Measurements from ENCODE around the gene ZNRF3.
"Not testable (repeated sequence)": the region's sequence is repeated elsewhere in the genome, so short reads cannot be mapped to it uniquely, and the experiment has no call there.

Gene ZNRF3

DNA sequence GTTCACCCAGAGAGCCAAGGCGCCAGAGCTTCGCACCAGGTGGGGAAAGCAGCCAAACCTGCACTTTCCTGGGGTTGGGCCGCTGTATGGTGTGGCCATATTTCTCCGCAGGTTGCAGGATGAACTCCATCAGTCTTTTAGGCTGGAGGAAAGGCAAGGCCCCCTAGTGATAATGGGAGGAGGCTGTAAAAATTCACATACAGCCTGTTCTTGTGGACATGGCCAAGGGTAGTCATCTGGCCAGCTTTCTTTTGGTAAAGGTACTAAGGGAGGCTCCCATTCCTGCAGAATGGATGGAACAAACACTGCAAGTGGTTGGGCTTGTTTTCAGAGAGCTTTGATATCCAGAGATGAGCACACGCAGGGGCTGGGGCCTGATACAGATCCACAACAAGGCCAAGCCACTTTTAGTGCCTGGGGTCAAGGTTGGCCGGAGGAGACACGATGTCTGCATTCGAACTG is 148.7 kb downstream of the ZNRF3 start:
- no peaks in the 10 kb centered on the region for H3K9me3 Mint-ChIP-seq
- no peak overlapping the region for H3K27ac Mint-ChIP-seq
- H3K4me3 Mint-ChIP-seq, result no peak overlapping the region
- DNase-seq (no peak), ATAC-seq (no peak)
- H3K36me3 Mint-ChIP-seq (ENCODE audit: low read depth), result no peaks in the 10 kb centered on the region
- H3K27me3 Mint-ChIP-seq, result peaks cover 46% of the 10 kb centered on the region
- H3K4me1 Mint-ChIP-seq, result peaks cover 14% of the 10 kb centered on the region

DNA sequence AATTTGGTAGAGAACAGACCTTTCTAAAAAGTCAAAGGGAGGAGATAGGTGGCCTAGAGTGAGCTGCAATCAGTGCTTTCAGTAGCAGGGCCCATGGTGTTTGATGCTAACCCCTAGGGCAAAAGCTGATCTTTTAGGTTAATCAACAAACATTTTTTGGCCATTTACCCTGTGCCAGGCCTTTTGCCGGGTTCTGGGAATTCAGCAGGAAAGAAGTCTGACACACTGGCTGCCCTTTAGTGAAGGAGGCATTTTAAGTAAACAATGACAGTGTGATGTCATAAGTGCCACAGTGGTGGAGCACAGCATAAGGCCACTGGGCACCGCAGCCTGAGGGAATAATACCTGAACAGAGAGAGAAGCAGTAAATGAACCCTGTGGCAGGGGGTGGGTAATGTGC is 149.2 kb downstream of the ZNRF3 start:
- Mint-ChIP-seq H3K27ac (no peak overlapping the region), H3K4me3 (no peak overlapping the region), H3K9me3 (no peaks in the 10 kb centered on the region), H3K27me3 (peaks cover 46% of the 10 kb centered on the region), H3K36me3 (ENCODE audit: low read depth) (no peaks in the 10 kb centered on the region), H3K4me1 (peaks cover 14% of the 10 kb centered on the region)
- no peak for ATAC-seq
- DNase-seq, result no peak

- Mint-ChIP-seq H3K4me3 (no peak overlapping the region), H3K27ac (no peak overlapping the region), H3K27me3 (peaks cover 18% of the 10 kb centered on the region), H3K9me3 (no peaks in the 10 kb centered on the region), H3K36me3 (ENCODE audit: low read depth) (no peaks in the 10 kb centered on the region), H3K4me1 (no peaks in the 10 kb centered on the region)
- no peak for DNase-seq
- no peak for ATAC-seq
Measured at GRCh38 chr22:29037340-29037932, 154.1 kb downstream of the ZNRF3 start.

DNA sequence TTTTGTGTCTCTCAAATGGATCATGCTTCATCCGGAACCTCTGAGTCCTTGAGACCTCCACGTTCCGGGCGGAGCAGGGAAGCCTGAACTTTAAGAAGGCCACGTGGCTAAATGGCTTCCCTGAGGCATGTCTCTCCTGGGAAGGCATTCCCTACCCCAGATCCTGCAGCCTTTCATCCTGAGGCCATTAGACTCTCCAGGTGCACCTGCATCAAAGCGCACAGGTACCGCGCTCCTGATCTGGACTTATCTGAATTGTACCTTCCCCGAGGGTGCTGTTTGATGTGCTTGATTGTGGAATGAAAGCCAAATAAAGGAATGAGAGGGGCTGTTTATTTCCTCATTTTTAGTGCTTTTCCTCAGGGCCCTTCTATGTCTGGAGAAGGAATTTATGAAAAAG is 155.8 kb downstream of the ZNRF3 start:
- no peak overlapping the region for H3K27ac Mint-ChIP-seq
- no peak overlapping the region for H3K4me3 Mint-ChIP-seq
- peaks cover 7% of the 10 kb centered on the region for H3K27me3 Mint-ChIP-seq
- no peak for DNase-seq
- no peaks in the 10 kb centered on the region for H3K36me3 Mint-ChIP-seq (ENCODE audit: low read depth)
- ATAC-seq, result no peak
- H3K4me1 Mint-ChIP-seq, result no peaks in the 10 kb centered on the region
- H3K9me3 Mint-ChIP-seq, result no peaks in the 10 kb centered on the region

- DNase-seq; H3K4me1 Mint-ChIP-seq; H3K4me3 Mint-ChIP-seq; ATAC-seq; H3K27me3 Mint-ChIP-seq; H3K9me3 Mint-ChIP-seq; H3K36me3 Mint-ChIP-seq (ENCODE audit: low read depth); H3K27ac Mint-ChIP-seq: not testable (repeated sequence)
Measured at GRCh38 chr22:29039684-29040083, 156.3 kb downstream of the ZNRF3 start.

- ATAC-seq (peak; percentile 43), DNase-seq (peak; percentile 57)
- H3K27me3 Mint-ChIP-seq, result peaks cover 3% of the 10 kb centered on the region
- H3K4me3 Mint-ChIP-seq, result no peak overlapping the region
- no peak overlapping the region for H3K27ac Mint-ChIP-seq
- no peaks in the 10 kb centered on the region for H3K4me1 Mint-ChIP-seq
- H3K9me3 Mint-ChIP-seq, result no peaks in the 10 kb centered on the region
- H3K36me3 Mint-ChIP-seq (ENCODE audit: low read depth), result no peaks in the 10 kb centered on the region
Measured at GRCh38 chr22:29040385-29041275, 157.3 kb downstream of the ZNRF3 start.

DNA sequence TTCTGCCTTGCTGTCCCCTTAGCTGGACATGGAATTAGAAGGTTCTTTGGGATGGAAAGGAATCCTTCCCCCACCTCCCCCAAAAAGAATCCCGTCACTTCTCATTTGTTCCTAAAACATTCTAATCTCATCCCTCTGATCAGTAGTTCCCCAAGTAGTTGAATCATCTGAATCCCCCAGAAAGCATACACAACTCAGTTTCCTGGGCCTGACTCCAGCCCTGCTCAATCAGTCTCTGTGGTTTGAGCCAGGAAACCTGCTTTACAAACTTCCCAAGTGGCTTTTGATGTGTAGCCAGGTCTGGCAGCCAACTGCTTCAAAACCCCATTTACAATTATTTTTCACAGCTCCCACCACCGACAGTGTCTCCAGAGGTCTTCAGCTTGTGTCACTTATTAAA is 158.0 kb downstream of the ZNRF3 start:
- no peak for DNase-seq
- Mint-ChIP-seq H3K27me3 (peaks cover 3% of the 10 kb centered on the region), H3K4me1 (no peaks in the 10 kb centered on the region)

GRCh38 chr22:29043906-29044575 is 160.7 kb downstream of the ZNRF3 start:
- no peaks in the 10 kb centered on the region for H3K36me3 Mint-ChIP-seq (ENCODE audit: low read depth)
- H3K27ac Mint-ChIP-seq, result no peak overlapping the region
- H3K27me3 Mint-ChIP-seq, result peaks cover 3% of the 10 kb centered on the region
- no peaks in the 10 kb centered on the region for H3K9me3 Mint-ChIP-seq
- ATAC-seq, result no peak
- no peak for DNase-seq
- H3K4me1 Mint-ChIP-seq, result no peaks in the 10 kb centered on the region
- no peak overlapping the region for H3K4me3 Mint-ChIP-seq

More for the DNA sequence above, 158.0 kb downstream of the ZNRF3 start:
- no peak overlapping the region for H3K27ac Mint-ChIP-seq
- no peaks in the 10 kb centered on the region for H3K9me3 Mint-ChIP-seq
- no peak for ATAC-seq
- no peaks in the 10 kb centered on the region for H3K36me3 Mint-ChIP-seq (ENCODE audit: low read depth)
- H3K4me3 Mint-ChIP-seq, result no peak overlapping the region

DNA sequence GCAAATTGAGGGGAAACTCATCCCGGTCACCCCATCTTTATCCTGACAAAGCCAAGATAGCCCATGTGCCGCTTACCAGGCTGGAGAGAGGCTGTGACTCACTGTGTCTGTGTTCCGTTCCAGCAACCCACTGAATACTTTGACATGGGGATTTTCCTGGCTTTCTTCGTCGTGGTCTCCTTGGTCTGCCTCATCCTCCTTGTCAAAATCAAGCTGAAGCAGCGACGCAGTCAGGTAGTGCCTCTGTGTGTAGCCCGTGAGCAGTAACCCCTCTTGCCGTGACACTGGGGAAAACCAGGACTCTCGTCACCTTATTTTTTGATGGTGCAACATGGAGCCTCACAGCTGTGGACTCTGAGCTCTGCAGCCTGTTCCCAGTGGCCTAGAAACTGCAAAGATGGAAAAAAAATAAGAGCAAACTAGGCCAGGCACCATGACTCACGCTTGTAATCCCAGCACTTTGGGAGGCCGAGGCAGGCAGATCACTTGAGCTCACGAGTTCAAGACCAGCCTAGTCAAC is 161.3 kb downstream of the ZNRF3 start:
- H3K9me3 Mint-ChIP-seq, result no peaks in the 10 kb centered on the region
- no peak overlapping the region for H3K27ac Mint-ChIP-seq
- no peaks in the 10 kb centered on the region for H3K4me1 Mint-ChIP-seq
- no peak for ATAC-seq
- H3K36me3 Mint-ChIP-seq (ENCODE audit: low read depth), result no peaks in the 10 kb centered on the region
- peaks cover 3% of the 10 kb centered on the region for H3K27me3 Mint-ChIP-seq
- DNase-seq, result no peak
- H3K4me3 Mint-ChIP-seq, result no peak overlapping the region

DNA sequence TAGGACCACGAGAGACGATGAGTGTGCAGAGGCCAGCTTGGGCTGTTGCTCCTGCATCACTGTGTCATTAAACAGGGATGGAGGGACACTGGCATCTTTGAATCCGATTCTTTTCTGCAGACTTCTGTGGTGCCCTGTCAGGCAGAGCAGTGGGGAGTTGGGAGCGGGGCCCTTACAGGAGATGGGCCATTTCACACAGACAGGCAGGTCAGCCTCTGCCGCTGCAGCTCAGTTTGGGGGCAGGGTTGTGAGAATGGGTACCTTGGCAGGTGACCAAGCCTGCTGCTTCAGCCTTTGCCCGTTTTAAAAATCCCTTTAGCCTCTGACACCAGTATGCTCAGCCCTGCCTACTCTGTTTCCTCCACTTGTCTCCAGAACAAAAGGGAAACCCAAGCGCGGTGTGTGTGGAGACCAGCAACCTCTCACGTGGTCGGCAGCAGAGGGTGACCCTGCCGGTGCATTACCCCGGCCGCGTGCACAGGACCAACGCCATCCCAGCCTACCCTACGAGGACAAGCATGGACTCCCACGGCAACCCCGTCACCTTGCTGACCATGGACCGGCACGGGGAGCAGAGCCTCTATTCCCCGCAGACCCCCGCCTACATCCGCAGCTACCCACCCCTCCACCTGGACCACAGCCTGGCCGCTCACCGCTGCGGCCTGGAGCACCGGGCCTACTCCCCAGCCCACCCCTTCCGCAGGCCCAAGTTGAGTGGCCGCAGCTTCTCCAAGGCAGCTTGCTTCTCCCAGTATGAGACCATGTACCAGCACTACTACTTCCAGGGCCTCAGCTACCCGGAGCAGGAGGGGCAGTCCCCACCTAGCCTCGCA is 165.7 kb downstream of the ZNRF3 start:
- ATAC-seq (no peak), DNase-seq (no peak)
- Mint-ChIP-seq H3K4me1 (no peaks in the 10 kb centered on the region), H3K27ac (no peak overlapping the region), H3K27me3 (no peaks in the 10 kb centered on the region), H3K36me3 (ENCODE audit: low read depth) (no peaks in the 10 kb centered on the region), H3K4me3 (no peak overlapping the region), H3K9me3 (no peaks in the 10 kb centered on the region)

- no peaks in the 10 kb centered on the region for H3K4me1 Mint-ChIP-seq
- ATAC-seq (no peak), DNase-seq (no peak)
- no peak overlapping the region for H3K27ac Mint-ChIP-seq
- no peak overlapping the region for H3K4me3 Mint-ChIP-seq
- H3K36me3 Mint-ChIP-seq (ENCODE audit: low read depth), result no peaks in the 10 kb centered on the region
- H3K27me3 Mint-ChIP-seq, result peaks cover 1% of the 10 kb centered on the region
- H3K9me3 Mint-ChIP-seq, result no peaks in the 10 kb centered on the region
Measured at GRCh38 chr22:29049655-29050263, 166.4 kb downstream of the ZNRF3 start.

DNA sequence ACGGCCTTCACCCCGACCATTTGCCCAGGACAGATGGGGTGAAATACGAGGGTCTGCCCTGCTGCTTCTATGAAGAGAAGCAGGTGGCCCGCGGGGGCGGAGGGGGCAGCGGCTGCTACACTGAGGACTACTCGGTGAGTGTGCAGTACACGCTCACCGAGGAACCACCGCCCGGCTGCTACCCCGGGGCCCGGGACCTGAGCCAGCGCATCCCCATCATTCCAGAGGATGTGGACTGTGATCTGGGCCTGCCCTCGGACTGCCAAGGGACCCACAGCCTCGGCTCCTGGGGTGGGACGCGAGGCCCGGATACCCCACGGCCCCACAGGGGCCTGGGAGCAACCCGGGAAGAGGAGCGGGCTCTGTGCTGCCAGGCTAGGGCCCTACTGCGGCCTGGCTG is 167.1 kb downstream of the ZNRF3 start:
- Mint-ChIP-seq H3K27me3 (peaks cover 3% of the 10 kb centered on the region), H3K4me1 (no peaks in the 10 kb centered on the region), H3K4me3 (no peak overlapping the region), H3K36me3 (ENCODE audit: low read depth) (no peaks in the 10 kb centered on the region), H3K9me3 (no peaks in the 10 kb centered on the region), H3K27ac (no peak overlapping the region)
- no peak for ATAC-seq
- DNase-seq, result no peak

- DNase-seq (no peak), ATAC-seq (no peak)
- H3K36me3 Mint-ChIP-seq (ENCODE audit: low read depth), result no peaks in the 10 kb centered on the region
- H3K27me3 Mint-ChIP-seq, result peaks cover 6% of the 10 kb centered on the region
- no peaks in the 10 kb centered on the region for H3K4me1 Mint-ChIP-seq
- H3K4me3 Mint-ChIP-seq, result no peak overlapping the region
- H3K27ac Mint-ChIP-seq, result no peak overlapping the region
- H3K9me3 Mint-ChIP-seq, result no peaks in the 10 kb centered on the region
Measured at GRCh38 chr22:29053048-29053702, 169.8 kb downstream of the ZNRF3 start.
